KMS-11 (cell line): ENCODE measurements around the gene BRINP2.

Experiments used
- H2AFZ ChIP-seq: fragments of 200-600 bp; sonication (generic); 2 replicates; pipeline ENCODE4 v1.6.1; 2016; ENCODE audit warnings: antibody characterized with exemption, mixed run types, low read depth
- H3K27ac ChIP-seq: fragments of 200-600 bp; sonication (generic); 2 replicates; pipeline ENCODE4 v1.6.1; 2016; ENCODE audit warnings: mild to moderate bottlenecking, mixed run types
- H3K27me3 ChIP-seq: fragments of 200-600 bp; sonication (generic); 2 replicates; pipeline ENCODE4 v1.6.1; 2017; ENCODE audit warnings: mild to moderate bottlenecking, low read depth, mixed run types, moderate library complexity; ENCODE audit not compliant: insufficient read depth
- H3K36me3 ChIP-seq: fragments of 200-600 bp; sonication (generic); 2 replicates; pipeline ENCODE4 v1.6.1; 2017; ENCODE audit warnings: mild to moderate bottlenecking, mixed run types; ENCODE audit not compliant: insufficient read depth
- H3K4me1 ChIP-seq: fragments of 200-600 bp; sonication (generic); 2 replicates; pipeline ENCODE4 v1.6.1; 2016; ENCODE audit warnings: mild to moderate bottlenecking, low read depth, mixed run types; ENCODE audit not compliant: poor library complexity, severe bottlenecking
- H3K4me2 ChIP-seq: fragments of 200-600 bp; sonication (generic); 2 replicates; pipeline ENCODE4 v1.7.0; 2016; ENCODE audit warnings: mild to moderate bottlenecking, mixed run types
- H3K4me3 ChIP-seq: fragments of 200-600 bp; sonication (generic); IDR thresholded peaks from 2 replicates; pipeline ENCODE4 v1.6.1; 2017; ENCODE audit warnings: low read depth, low read length, mixed read lengths; ENCODE audit not compliant: insufficient read depth
- H3K79me2 ChIP-seq: fragments of 200-600 bp; sonication (generic); 2 replicates; pipeline ENCODE4 v1.6.1; 2016; ENCODE audit warnings: low read depth, mixed run types; ENCODE audit not compliant: insufficient read depth
- H3K9ac ChIP-seq: fragments of 200-600 bp; sonication (generic); 2 replicates; pipeline ENCODE4 v1.6.1; 2016; ENCODE audit warnings: mild to moderate bottlenecking, mixed run types
- H4K20me1 ChIP-seq: fragments of 200-600 bp; sonication (generic); 2 replicates; pipeline ENCODE4 v1.6.1; 2016; ENCODE audit warnings: mild to moderate bottlenecking, mixed run types; ENCODE audit not compliant: insufficient read depth
- TF ChIP-seq, protein P1 (sequence below): fragments of 200-600 bp; sonication (generic); conservative IDR thresholded peaks from 2 replicates; pipeline ENCODE4 v1.6.1; 2017; ENCODE audit warnings: low read depth, mild to moderate bottlenecking, antibody characterized with exemption, low read length, moderate library complexity, mixed read lengths

BRINP2 gene

DNA sequence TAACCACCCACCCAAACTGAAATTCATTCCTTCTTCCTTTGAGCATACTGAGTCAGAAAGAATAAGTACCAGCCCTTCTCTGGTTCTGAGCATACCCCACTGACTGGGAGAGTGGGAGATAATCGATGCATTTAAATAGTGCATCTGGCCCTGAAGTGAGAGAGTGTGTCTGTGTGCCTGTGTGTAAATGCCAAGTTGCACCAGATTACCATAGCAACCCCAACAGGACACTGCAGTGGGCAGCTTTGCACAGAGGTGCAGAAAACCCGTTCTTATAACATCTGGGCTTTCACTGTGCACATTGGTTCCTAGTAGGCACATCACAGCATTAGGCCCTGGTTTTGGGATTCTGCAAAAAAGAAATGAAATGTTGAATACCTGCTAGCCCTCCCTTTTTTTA is 8.5 kb upstream of the BRINP2 start:
- TF ChIP-seq, protein P1, sequence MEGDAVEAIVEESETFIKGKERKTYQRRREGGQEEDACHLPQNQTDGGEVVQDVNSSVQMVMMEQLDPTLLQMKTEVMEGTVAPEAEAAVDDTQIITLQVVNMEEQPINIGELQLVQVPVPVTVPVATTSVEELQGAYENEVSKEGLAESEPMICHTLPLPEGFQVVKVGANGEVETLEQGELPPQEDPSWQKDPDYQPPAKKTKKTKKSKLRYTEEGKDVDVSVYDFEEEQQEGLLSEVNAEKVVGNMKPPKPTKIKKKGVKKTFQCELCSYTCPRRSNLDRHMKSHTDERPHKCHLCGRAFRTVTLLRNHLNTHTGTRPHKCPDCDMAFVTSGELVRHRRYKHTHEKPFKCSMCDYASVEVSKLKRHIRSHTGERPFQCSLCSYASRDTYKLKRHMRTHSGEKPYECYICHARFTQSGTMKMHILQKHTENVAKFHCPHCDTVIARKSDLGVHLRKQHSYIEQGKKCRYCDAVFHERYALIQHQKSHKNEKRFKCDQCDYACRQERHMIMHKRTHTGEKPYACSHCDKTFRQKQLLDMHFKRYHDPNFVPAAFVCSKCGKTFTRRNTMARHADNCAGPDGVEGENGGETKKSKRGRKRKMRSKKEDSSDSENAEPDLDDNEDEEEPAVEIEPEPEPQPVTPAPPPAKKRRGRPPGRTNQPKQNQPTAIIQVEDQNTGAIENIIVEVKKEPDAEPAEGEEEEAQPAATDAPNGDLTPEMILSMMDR = no peak
- Histone ChIP-seq H2AFZ (no peak overlapping the region), H4K20me1 (no peaks in the 10 kb centered on the region), H3K4me3 (no peak overlapping the region), H3K4me2 (no peak overlapping the region), H3K79me2 (no peaks in the 10 kb centered on the region), H3K4me1 (no peaks in the 10 kb centered on the region), H3K27me3 (no peaks in the 10 kb centered on the region), H3K9ac (no peak overlapping the region), H3K27ac (no peak overlapping the region), H3K36me3 (no peaks in the 10 kb centered on the region)

DNA sequence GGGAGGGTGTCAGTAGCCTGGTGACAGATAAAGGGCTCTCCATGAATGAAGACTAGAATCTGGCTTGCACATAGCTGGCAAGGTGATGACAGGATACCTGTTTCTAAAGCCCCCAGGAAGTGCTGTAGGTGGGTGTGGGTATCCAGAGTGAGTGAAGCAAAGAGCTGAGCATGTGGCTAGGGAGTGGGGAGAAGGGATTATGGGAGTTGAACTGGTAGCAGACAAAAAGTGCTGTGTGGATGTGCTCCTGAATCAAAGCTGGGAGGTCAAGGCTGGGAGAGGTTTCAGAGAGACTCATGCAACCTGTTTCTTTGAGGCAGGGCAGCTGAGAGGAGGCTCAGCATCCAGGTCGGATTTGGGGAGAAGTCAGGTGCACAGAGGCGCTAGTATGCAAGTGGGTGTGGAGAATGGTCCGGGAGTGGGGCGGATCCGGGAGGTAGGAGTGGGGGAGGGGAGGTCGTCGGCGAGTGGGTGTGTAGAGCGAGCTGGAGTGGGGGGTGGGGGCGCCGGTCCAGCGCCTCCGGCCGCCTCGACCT is 6.8 kb upstream of the BRINP2 start:
- Histone ChIP-seq H3K79me2 (no peaks in the 10 kb centered on the region), H3K36me3 (no peaks in the 10 kb centered on the region), H4K20me1 (no peaks in the 10 kb centered on the region), H3K4me1 (no peaks in the 10 kb centered on the region), H2AFZ (no peak overlapping the region), H3K4me2 (no peak overlapping the region), H3K27ac (no peak overlapping the region), H3K4me3 (no peak overlapping the region), H3K9ac (no peak overlapping the region), H3K27me3 (no peaks in the 10 kb centered on the region)
- TF ChIP-seq, protein P1 = no peak

GRCh38 chr1:177164380-177165068 is 6.2 kb upstream of the BRINP2 start, which contains the start of gene ASTN1:
Gene ASTN1, minus strand, starts transcription at chr1:177164712. Its CDS starts 36 bp downstream, at chr1:177164676.
- TF ChIP-seq, protein P1 = no peak
- Histone ChIP-seq H3K36me3 (no peaks in the 10 kb centered on the region), H3K9ac (no peak within 1 kb of the TSS), H3K4me2 (no peak within 1 kb of the TSS), H3K27me3 (no peaks in the 10 kb centered on the region), H3K4me1 (peaks cover under 1% of the 10 kb centered on the region), H4K20me1 (no peaks in the 10 kb centered on the region), H2AFZ (no peak within 1 kb of the TSS), H3K27ac (no peak within 1 kb of the TSS), H3K79me2 (no peaks in the 10 kb centered on the region), H3K4me3 (no peak within 1 kb of the TSS)

GRCh38 chr1:177165069-177165439 is 5.7 kb upstream of the BRINP2 start:
- H3K4me2 ChIP-seq = no peak overlapping the region
- no peak overlapping the region for H3K9ac ChIP-seq

More at GRCh38 chr1:177165069-177165439, 5.7 kb upstream of the BRINP2 start:
- Histone ChIP-seq H4K20me1 (no peaks in the 10 kb centered on the region), H2AFZ (no peak overlapping the region), H3K27ac (no peak overlapping the region), H3K79me2 (no peaks in the 10 kb centered on the region), H3K36me3 (no peaks in the 10 kb centered on the region), H3K4me1 (peaks cover 6% of the 10 kb centered on the region), H3K4me3 (no peak overlapping the region), H3K27me3 (no peaks in the 10 kb centered on the region)
- TF ChIP-seq, protein P1 = no peak
